ENCODE measurements around the gene NPR3. TPM values are rescaled to one million over a fixed set of nuclear protein-coding genes. Genes with fewer than 3 reads are reported as not detected.

Gene NPR3
- total and polyA plus RNA-seq, 10 donors: 0.30 to 52.4 (median 14.3) TPM

GRCh38 chr5:32680183-32680582 is 30.9 kb upstream of the NPR3 start:
- no peak overlapping the region for H3K4me3 ChIP-seq
- intact Hi-C loops (cut with DNase I; ENCODE audit: low total_unique reads): no loop called here
- H3K36me3 ChIP-seq: no peaks in the 10 kb centered on the region
- no peaks in the 10 kb centered on the region for H3K4me1 ChIP-seq
- 69 to 83% (median 81%) methylated on average over 2 of the region's 2 CpGs for WGBS, 5 donors
- no peak for DNase-seq
- H3K27ac ChIP-seq: no peak overlapping the region
- no peaks in the 10 kb centered on the region for H3K27me3 ChIP-seq (replicated peaks in 1 of 7)
- no peak for TF ChIP-seq POLR2A (IDR thresholded peaks at IDR 0.05)
- TF ChIP-seq POLR2AphosphoS5 (IDR thresholded peaks at IDR 0.05): no peak
- no peak for TF ChIP-seq CTCF (IDR thresholded peaks at IDR 0.05 in 8 of 11, conservative IDR thresholded peaks at IDR 0.05 in 3 of 11)
- peaks cover 0 to 35% (median 19%) of the 10 kb centered on the region in 8 donors for H3K9me3 ChIP-seq

GRCh38 chr5:32683125-32683524 is 28.0 kb upstream of the NPR3 start:
- intact Hi-C loops (cut with DNase I; ENCODE audit: low total_unique reads): no loop called here
- H3K9me3 ChIP-seq: peaks cover 0 to 33% (median 26%) of the 10 kb centered on the region in 8 donors
- no peak overlapping the region for H3K27ac ChIP-seq
- DNase-seq: no peak
- WGBS, 5 donors: 47 to 67% (median 59%) methylated on average over 2 of the region's 2 CpGs
- H3K27me3 ChIP-seq (replicated peaks in 1 of 7): no peaks in the 10 kb centered on the region
- no peaks in the 10 kb centered on the region for H3K36me3 ChIP-seq
- no peak overlapping the region for H3K4me3 ChIP-seq
- TF ChIP-seq CTCF (IDR thresholded peaks at IDR 0.05 in 8 of 11, conservative IDR thresholded peaks at IDR 0.05 in 3 of 11): no peak
- TF ChIP-seq POLR2A (IDR thresholded peaks at IDR 0.05): no peak
- TF ChIP-seq POLR2AphosphoS5 (IDR thresholded peaks at IDR 0.05): no peak
- H3K4me1 ChIP-seq: no peaks in the 10 kb centered on the region

- intact Hi-C loops (cut with DNase I; ENCODE audit: low total_unique reads): no loop called here
- no peaks in the 10 kb centered on the region for H3K27me3 ChIP-seq (replicated peaks in 1 of 7)
- WGBS, 5 donors: 89 to 100% (median 94%) methylated on average over 1 of the region's 1 CpG
- peaks cover 0 to 33% (median 26%) of the 10 kb centered on the region in 8 donors for H3K9me3 ChIP-seq
- no peak for DNase-seq
- no peaks in the 10 kb centered on the region for H3K36me3 ChIP-seq
- no peaks in the 10 kb centered on the region for H3K4me1 ChIP-seq
- no peak overlapping the region for H3K4me3 ChIP-seq
- no peak overlapping the region for H3K27ac ChIP-seq
- TF ChIP-seq POLR2A (IDR thresholded peaks at IDR 0.05): no peak
- no peak for TF ChIP-seq POLR2AphosphoS5 (IDR thresholded peaks at IDR 0.05)
- TF ChIP-seq CTCF (IDR thresholded peaks at IDR 0.05 in 8 of 11, conservative IDR thresholded peaks at IDR 0.05 in 3 of 11): no peak
Measured at GRCh38 chr5:32684260-32684659, 26.9 kb upstream of the NPR3 start.

- Histone ChIP-seq H3K36me3 (no peaks in the 10 kb centered on the region), H3K27ac (no peak overlapping the region), H3K4me3 (no peak overlapping the region), H3K4me1 (no peaks in the 10 kb centered on the region), H3K27me3 (replicated peaks in 1 of 7) (no peaks in the 10 kb centered on the region), H3K9me3 (peaks cover 0 to 33% (median 26%) of the 10 kb centered on the region in 8 donors)
- TF ChIP-seq POLR2AphosphoS5 (IDR thresholded peaks at IDR 0.05): no peak
- TF ChIP-seq POLR2A (IDR thresholded peaks at IDR 0.05): no peak
- TF ChIP-seq CTCF (IDR thresholded peaks at IDR 0.05 in 8 of 11, conservative IDR thresholded peaks at IDR 0.05 in 3 of 11): no peak
- 37 to 71% (median 51%) methylated on average over 2 of the region's 2 CpGs for WGBS, 5 donors
- no peak for DNase-seq
- intact Hi-C loops (cut with DNase I; ENCODE audit: low total_unique reads): no loop called here
Measured at GRCh38 chr5:32686799-32687498, 24.2 kb upstream of the NPR3 start.

All from spleen (tissue), 11 donors.